Stimulated activated CD4-positive, alpha-beta T cell treated with anti-CD3 and anti-CD28 coated beads, Interleukin-1b, Interleukin-23, amount 100 ng/mL, for 4 hours (primary cell): ENCODE results near the gene ATP1B1.
"Not testable (repeated sequence)": the region's sequence is repeated elsewhere in the genome, so short reads cannot be mapped to it uniquely, and the experiment has no call there.

ENCODE experiments used
- DNase-seq, 2 donors: peaks; one replicate each; pipeline ENCODE4 v3.0.0-alpha.2; 2020; ENCODE audit warnings: low read depth in 2 of 2

ATP1B1 gene

DNA sequence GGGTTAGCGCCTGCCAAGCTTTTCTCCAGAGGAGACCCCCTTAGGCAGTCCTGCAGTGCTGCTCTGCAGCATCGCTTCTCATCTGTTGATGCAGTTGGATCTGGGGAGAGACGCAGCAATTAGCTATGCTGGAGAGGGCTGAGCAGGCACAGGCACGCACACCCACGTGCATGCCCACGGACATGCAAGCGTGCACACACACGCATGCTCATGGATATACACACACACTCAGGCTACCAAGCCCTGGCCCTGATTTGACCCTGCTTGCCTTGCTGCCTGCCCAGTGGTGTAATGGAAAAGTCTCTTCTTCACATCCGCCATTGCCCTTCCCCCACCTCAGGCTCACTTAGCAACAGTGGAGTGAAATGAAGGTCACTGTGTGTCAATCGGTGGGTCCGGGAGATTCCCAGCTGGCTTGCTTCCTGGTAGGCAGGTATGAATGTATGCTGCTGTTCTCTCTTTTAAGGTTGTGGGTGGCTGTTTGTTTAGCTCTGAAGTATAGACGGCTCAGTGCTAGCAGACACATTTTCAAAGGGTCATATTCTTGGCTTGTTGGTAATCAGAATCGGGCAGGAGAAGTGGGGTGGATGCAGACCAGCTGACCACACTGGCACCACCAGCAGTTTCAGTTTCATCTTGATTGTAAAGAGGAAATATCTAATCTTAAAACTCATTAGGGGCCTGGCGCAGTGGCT lies 9.5 kb downstream of the ATP1B1 start:
- no peak for DNase-seq

DNA sequence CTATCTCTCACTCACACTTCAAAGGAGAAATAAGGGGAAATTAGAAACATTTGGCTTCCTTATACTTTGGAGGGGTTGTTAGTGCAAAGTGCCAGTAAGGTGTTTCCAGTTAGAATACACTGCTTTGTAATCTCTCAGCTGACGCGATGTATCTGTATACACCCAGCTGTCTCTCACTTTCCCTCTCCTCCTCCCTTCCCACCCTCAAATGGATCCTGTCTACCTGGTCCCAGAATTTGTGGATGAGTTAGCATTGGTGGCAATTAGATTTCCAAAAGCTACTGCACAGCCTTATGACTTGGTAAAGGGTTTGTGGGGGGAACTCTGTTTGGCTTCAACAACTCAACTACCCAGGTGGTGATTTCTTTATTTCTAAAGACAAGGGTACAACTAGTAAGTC lies 10.5 kb downstream of the ATP1B1 start:
- DNase-seq: no peak

DNA sequence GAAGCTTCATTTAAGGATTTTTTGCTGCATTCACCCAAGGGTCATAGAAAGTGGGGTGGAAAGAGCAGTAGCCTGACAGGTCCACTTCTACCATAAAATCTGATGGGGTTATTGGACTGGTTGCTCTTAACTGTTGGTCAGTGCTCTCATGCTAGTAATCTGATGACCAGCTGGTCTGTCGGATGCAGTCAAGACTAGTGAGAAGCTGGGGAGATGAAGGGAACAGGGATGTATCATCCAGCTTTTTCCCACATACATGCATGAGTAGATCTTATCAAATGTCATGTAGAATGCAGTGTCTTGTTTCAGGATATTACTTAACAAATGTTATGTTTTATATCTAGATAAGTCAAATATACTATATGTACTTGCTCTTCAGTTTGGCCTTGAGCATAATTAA lies 11.1 kb downstream of the ATP1B1 start:
- DNase-seq: no peak

DNA sequence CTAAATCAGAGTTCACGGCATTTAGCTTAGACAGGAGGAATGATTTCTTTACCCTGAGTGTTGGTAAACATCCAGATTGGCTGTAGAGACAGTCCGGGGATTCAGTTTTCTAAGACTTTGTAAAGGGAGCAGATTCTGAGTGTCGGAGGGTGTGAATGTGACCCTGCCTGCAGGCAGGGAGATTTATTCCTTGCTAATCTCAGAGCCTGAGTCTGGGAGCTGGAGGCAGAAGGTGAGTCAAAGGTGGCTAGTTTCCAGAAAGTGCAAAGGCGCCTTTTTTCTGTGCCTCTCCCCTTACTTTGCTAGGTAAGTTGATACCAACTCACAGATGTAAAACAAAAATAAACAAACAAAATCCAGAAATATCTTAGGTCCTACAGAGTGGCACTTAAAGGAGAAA lies 11.7 kb downstream of the ATP1B1 start:
- no peak for DNase-seq

DNA sequence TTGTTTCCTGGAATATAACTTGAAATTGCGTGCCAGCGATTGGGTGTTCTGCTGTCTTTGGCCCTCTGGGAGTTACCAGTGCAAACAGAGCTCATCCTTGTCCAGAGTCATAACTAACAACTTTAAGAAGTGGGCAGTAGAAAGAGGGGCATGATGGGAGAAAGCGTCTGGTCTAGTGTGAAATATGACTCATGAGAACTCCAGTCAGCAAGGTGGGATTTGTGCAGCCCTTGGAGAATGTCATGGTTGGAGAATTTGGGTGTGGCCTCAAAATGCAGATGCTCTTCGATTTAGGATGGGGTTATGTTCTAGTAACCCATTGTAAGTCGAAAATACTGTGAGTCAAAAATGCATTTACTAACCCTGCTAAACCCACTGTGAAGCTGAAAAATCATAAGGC lies 12.9 kb downstream of the ATP1B1 start:
- DNase-seq: no peak

DNA sequence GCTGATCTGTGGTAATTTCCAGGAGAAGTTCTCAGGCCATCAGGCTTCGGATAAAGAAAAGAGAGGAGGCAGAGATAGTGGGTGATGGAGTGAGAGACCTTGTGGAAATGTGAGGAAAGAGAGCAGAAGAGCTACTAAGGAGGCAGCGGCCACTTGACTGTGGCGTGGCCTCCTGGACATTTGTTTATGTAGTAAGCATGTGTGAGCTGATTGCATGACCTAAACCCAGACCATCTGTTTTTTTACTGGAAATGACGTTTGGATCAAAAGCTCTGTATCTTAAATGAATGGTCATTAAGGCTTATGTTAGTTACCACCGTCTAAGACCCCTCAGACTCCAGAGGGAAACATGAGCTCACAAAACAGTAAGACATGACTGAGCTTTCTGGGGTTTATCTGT lies 13.6 kb downstream of the ATP1B1 start:
- DNase-seq: no peak

DNA sequence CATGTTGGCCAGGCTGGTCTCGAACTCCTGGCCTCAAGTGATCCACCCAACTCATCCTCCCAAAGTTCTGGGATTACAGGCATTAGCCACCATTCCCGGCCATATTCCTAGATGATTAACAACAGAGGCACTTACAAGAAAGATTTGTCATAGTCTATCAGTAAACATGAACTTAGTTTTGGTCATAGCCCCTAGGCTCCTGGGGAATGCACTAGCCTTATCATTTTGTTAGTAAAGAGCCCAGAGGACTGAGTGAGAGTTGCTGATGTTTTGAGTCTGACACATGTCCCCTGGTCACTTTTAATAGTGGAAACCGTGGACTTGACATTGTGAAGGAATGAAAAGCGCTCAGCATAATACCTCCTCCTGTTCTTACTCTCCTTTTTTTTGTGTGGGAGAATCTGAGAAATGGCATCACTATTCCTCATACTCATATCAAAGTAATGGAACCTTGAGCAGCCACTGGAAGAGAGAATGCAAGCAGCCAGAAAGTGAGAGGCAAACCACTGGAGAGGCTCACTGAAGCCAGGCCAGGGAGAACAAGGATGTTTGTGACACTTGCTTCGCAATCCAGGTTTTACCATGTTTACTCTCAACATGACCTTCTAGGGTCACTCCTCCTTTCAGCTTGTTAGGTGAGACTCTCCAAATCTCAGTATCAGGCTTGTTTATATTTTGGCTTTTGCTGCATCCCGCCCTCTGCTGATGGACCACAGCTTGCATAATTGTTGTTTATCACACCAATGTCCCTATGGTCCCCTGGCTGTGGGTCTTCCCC lies 14.8 kb downstream of the ATP1B1 start:
- no peak for DNase-seq

DNA sequence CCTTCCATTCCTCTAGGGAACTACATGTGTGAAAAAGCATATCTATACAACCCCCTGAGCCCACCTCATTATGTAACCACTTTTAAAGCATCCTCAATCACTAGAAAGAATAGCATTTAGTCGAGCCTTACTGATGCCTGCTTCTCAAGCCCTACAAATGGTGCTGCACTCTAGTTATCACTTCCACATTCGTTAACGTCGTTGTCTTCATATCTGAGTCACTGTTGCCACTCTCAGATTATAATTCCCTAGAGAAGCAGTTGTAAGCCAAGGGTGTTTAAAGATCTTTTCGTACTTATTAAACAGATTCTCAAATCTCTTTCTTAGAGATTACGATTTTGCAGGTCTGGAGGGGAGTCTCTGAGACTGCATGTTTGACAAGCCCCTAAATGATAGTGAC lies 16.5 kb downstream of the ATP1B1 start:
- DNase-seq: no peak

DNA sequence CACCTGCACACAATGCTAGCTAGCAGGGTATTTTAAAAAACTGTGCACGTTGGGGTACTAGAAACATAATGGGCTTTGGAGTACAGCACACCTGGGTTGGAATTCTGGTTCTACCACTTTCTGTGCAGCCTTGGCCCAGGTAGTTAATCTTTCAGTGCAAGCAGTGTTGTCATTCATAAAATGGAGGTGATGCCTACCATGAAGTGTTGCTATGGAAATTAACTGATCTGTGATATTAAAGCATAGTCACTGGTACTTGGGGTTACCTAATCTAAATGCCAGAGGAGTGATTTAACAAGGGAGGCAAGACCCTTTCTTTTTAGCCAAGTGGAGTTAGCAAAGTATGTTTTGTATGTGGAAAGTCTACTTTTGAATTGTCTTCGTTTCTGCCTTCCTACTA lies 18.0 kb downstream of the ATP1B1 start:
- DNase-seq: no peak

DNA sequence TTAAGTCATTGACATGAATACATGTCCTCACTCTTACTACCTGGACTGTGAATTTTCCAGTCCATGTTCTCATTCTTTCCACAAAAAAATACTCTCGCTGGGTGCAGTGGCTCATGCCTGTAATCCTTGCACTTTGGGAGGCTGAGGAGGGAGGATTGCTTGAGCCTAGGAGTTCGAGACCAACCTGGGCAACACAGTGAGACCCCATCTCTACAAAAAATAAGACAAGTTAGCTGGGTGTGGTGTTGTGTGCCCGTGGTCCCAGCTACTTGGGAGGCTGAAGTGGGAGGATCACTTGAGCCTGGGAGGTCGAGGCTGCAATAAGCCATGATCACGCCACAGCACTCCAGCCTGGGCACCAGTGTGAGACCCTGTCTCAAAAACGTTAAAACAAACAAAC lies 19.1 kb downstream of the ATP1B1 start:
- not testable (repeated sequence) for DNase-seq

DNA sequence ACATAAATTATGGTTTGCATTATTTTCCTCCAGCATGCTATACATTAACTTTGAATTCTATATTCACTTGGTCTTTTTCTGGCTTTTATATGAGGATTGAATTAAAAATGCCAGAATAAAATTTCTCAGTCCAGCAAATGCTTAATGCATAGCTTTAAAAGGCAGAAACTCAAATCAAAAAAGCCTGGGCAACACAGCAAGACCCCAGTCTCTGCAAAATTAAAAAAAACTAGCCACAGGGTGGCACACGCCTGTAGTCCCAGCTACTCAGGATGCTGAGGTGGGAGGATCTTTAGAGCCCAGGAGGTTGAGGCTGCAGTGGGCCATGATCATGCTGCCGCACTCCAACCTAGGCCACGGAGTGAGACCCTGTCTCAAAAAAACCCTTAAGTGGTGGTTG lies 19.8 kb downstream of the ATP1B1 start:
- DNase-seq: no peak

DNA sequence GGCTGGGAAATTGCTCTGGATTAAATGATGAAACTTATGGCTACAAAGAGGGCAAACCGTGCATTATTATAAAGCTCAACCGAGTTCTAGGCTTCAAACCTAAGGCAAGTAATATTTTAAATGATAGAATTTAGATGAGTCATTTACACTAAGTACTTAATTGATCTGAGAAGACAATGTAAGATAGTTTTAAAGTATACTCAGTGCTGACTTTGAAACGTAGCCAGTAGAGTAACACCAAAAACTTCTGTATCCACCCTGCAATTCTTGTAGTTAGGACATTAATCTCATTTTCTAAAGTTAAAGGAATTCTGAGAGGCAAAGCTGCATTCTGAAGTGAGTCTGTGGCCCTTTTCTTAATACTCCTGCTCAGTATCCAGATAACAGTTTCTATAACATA lies 20.8 kb downstream of the ATP1B1 start:
- DNase-seq: no peak

DNA sequence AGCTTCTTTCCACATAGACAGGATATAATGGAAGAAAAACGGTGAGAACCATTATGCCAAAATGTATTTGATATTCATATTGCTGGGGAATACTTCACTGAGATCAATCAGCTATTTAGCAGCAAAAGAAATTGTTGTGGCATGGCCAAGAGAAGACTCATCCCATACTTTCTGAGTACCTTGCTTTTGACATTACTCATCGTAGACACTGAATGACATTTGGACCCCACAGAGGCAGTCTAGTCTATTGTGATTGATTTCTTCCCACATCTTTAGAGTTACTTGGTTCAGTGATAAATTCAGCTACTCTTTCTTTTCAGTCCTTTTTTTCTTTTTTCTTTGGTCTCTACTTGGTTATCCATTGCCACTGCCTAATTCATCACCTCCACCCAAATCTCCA lies 22.1 kb downstream of the ATP1B1 start:
- no peak for DNase-seq

DNA sequence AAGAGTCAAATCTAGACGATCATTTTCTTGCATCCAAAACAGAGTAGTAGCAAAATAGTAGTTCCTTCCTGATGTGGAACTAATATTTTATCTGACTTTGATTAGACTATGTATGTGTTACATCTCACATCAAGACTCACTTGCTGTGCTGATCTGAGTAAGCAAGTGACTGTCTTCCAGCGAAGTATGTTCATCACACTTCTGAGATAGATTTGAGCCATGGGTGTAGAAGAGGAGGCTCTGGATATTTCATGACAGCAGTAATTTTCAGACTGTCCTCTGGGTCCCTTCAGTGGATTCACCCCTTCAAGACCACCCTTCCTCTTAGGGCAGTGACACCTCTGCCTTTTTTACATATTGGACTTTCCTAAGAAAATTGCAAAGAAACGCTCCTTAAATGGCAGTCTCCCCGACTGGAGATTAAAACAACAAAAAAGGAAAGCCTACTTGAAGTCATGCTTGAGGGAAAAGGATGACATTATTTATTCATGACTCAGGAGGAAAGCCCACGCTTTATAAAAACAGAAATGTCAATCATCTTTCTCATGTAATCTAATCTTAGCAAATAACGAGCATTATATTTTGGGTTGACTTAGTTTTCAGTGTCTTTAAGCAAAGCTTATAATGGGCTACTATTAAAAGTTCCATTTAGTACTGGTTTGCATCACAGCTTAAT lies 22.8 kb downstream of the ATP1B1 start:
- no peak for DNase-seq

DNA sequence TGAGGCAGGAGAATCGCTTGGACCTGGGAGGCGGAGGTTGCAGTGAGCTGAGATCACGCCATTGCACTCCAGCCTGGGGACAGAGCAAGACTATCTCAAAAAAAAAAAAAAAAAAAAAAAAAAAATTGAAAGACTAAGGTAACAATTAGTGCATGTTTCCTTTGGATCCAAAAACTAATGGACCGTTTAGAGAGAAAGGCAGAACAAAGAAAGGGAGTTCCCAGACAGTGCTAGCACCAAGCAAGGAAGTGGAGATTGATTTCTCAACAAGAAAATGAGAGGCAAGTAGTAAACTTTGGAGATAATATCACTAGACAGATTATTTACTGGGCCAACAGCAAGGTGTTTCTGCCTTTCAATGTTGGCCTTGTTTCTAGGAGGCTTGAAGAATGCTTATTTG lies 24.2 kb downstream of the ATP1B1 start:
- no peak for DNase-seq

DNA sequence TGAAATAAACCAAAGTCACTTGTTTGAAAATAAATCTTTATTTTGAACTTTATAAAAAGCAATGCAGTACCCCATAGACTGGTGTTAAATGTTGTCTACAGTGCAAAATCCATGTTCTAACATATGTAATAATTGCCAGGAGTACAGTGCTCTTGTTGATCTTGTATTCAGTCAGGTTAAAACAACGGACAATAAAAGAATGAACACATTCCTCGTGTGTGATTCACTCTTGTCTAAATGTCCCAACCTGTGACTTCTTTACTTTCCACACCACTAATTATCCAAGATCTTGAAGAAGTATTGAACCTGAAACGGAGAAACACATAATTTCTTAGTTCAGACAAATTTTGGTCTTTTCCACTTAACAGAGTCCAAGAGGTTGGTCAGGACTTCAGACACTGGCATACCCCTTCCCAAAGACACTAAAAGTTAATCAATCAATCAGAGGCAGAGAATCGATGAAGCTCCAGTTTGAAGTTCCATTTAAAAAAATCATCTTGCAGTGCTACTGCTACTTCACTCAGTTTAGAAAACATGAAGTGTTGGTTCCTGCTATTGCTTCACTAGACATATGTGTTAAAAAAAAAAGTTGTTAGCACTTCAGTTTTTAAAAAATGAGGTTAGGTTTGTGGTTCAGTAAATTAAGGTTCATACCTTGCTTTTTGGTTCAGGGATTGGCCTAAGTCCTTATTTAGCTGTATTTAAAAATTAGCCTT lies 26.2 kb downstream of the ATP1B1 start:
- no peak for DNase-seq

DNA sequence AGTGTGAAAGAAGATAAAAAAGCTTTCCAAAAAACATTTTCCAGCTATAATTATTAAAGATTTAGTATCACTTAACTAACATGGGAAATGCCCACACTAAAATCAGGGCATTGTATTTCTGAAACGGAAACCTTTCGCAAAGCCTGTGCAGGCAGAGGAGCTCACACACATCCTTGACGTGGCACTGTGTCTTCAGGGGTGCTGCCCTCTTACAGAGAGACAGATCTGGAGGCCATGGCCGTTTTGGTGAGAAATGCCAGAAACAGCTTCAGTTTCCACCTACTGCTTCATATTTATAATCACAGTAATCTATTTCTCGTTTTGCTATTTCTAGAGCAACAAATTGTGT lies 26.7 kb downstream of the ATP1B1 start:
- DNase-seq: no peak

DNA sequence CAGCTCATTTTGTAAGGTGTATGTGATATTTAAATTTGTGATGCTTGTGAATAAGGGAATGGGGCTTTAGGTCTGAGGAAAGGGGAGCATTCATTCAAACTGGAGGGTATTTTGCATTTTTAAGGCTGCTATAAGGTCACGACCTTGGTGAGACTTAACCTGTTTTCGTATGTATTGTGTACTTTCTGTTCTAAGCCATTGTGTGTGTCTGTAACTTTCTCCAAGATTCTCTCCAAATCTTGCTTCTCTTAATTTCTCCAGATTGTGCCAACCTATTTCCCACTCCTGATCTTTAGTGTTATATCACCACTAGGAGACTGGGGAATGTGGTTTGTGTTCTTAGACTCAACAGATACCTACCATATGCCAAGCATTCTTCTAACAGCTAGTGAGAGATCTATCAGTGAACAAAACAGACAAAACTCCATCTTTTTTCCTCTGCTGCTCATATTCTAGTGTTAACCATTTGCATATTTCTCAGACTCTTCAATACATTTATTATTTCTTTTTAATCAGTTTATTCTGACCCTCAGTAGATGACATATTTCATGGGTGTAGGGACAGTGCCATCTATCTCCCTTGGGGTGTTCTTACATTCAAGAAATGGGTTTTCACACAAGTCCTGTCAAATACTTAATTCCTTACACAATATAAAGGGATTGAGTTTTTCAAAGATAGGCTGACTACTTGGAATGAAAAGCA lies 27.5 kb downstream of the ATP1B1 start:
- DNase-seq: no peak

DNA sequence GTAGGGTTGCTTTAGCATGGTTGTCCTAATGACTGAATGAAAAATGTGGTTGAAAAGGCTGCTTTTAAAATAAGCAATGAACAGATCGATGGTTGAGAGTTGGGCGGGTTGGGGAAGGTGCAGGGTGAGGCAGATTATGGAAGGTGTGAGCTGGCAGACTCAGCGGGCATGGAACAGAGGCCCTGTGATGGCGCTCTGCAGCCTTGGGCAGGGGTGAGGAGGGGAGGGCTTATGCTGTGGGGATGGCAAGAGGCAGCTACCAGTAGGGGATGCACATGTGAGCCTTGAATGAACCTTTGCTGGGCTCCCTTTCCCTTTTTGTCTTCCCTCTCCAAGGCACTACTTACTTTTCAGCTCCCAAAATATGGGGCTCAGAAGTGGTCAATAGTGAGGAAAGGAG lies 30.9 kb downstream of the ATP1B1 start:
- DNase-seq: no peak

DNA sequence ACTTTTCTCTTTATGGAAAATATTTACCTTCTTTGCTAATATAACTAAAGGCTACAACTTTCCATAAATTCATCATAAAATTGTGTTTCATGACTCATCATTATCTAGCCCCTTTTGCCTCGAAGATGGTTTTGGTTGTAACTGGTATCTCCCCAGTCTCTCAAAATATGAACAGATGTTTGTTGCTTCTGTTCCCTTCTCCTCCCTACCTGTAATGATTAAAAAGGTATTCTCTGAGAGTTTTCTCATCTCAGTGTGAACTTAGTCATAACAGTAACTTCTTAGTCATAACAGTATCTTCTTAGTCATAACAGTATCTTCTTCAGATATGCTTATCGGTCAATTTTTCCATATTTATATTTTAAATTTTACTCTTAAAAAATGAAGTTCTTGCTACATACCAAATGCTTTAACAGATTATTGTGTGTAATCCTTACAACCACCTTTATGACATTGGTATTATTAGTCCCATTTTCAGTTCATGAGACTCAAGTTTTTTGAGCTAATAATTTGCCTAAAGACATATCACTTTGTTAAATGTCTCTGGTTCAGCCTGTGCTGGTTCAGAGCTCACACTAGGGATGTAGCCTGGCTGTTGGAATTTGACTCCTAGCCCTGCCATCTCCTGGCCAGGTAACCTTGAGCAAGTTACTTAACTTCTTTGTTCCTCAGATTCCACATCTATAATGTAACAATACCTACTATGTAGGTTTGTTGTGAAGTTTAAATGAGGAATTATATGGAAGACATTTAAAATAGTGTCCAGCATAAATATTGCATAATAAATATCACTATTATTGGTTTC lies 32.6 kb downstream of the ATP1B1 start:
- no peak for DNase-seq

DNA sequence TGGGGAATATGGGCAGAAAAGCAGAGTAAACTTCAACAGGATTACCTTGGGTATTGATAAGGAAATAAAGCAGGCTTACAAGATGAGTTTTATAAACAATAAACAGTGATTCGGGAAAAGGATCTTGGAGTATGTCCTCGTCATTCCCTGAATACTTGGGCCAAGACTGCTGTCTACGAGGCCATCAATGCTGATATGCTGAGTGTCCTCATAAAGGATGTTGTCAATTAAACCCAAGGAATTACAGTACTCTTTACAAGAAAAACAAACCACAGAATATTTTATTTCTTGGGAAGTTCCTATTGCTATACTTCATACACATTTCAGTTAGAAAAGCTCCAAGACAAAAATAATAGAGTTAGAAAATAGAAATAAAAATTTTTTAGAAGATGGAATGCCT lies 34.9 kb downstream of the ATP1B1 start:
- DNase-seq: no peak
